HG03103 (cell line): ENCODE data around the gene MRPL33.

Source experiments
- ATAC-seq: cut with Tn5 transposase; IDR thresholded peaks from one replicate; pipeline ENCODE4 v1.9.1; 2021; ENCODE audit warnings: low read depth; ENCODE audit not compliant: unreplicated experiment

MRPL33 gene

GRCh38 chr2:27806311-27807059, 35.0 kb downstream of the MRPL33 start:
- no peak for ATAC-seq

GRCh38 chr2:27807476-27807875, 36.0 kb downstream of the MRPL33 start:
- ATAC-seq, result no peak

- ATAC-seq, result no peak
Observed at GRCh38 chr2:27808418-27808817, 36.9 kb downstream of the MRPL33 start.

DNA sequence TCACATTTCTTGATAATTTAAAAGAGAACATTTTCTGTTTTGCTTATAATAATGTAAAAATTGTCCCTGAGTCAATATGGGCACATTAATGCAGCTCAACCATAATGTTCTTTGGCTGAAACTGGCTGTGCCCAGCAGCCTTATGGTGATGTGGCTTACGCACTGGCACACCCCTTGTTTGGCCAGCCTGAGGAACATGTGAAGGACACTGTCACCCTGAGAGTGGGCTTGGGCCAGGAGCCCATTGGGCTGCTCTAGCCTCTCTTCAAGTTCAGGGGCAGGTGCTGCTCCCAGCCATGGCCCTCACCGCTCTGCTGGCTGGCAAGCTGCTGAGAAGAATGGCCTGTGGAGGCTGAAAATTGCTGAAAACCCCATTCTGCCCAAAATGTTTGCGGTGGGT, 37.5 kb downstream of the MRPL33 start:
- no peak for ATAC-seq

DNA sequence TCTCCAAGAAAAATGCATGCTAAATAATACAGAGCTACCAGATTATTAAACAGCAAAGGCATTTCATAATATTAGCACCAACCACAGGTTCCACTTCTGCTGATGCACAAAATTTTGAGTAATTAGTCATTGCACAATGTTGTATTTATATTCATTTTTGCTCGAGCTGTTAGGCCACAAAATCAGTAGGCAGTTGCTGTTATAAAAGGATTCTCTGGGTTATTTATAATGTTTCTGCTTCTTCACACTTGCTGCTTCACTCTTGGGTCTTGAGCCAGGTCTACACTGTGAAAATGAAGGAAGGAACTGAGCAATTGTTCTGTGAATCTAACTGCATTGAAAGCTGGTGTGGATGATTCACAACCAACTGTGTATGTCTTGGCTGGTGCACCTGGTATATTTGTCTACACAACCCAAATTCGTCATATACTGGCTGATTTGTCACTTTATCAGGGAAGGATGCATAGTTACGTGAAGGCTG, 38.3 kb downstream of the MRPL33 start:
- ATAC-seq, result no peak

- no peak for ATAC-seq
Observed at GRCh38 chr2:27810455-27810854, 38.9 kb downstream of the MRPL33 start.

GRCh38 chr2:27811768-27812167, 40.2 kb downstream of the MRPL33 start:
- no peak for ATAC-seq

DNA sequence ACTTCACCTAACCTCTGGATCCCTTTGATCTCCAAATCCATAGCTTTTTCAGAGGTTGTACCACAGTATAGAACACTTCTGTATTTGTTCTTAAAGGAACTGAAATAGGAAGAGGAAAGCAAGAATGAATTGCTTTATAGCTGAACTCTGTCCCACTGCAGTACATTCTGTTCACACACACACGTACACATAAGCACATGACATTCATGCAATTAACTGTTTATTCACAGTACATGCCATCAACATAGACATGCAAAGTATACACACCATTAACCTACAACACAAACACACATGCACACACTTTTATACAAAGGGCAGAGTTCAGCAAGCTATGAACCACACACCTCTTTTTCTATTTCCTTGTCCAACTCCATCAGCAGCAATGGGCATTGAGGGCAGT, 43.2 kb downstream of the MRPL33 start:
- ATAC-seq, result no peak

- no peak for ATAC-seq
Observed at GRCh38 chr2:27815860-27816438, 44.4 kb downstream of the MRPL33 start.

DNA sequence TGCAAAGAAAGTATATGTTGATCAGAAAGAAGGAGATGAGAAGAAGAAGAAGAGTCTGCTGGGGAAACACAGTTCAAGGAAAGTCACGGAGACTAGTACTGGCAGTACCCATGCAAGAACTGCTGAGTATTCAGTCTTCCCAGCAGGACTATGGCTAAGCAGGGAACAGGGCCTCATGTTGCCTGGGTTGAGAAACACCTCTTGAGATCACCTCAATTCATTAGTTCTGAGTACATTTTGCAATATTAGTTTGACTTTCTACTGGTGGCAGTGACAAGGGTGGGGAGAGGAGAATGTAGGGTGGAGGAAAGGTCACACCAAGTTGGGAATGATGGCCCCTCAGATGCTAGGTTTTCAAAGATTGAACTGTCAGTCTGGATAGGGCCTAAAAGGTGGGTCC, 50.5 kb downstream of the MRPL33 start:
- ATAC-seq, result no peak

DNA sequence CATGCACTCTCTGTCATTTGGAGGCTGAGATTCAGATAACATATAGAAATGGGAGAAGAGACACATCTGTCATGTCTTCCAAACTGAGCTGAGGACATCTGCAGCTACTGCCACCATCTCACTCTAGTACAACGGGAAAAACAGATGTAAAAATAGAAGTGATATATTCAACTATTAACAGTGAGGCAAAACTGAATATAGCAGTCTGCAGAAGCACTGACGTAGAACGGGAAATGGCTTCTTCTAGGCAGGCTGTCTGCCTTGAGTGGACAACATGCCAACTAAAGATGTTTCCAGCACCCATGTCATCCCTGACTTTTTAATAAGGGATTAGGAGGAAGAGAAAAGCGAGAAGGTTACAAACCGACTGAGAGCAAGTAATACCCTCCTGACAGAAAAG, 51.6 kb downstream of the MRPL33 start:
- no peak for ATAC-seq

GRCh38 chr2:27823569-27823968, 52.0 kb downstream of the MRPL33 start:
- ATAC-seq, result no peak

- no peak for ATAC-seq
Observed at GRCh38 chr2:27824401-27824800, 52.9 kb downstream of the MRPL33 start.

GRCh38 chr2:27828305-27828704, 56.8 kb downstream of the MRPL33 start:
- ATAC-seq, result no peak
